Effector CD8-positive, alpha-beta T cell (primary cell): ENCODE data around the gene POC5.
"Not testable (repeated sequence)": the region's sequence is repeated elsewhere in the genome, so short reads cannot be mapped to it uniquely, and the experiment has no call there.

ENCODE experiments used
- DNase-seq: peaks from one replicate; lab custom pipeline; 2025; lab: John Stamatoyannopoulos, UW
- total RNA-seq, 4 experiments: gene quantifications; one replicate each; lab custom pipeline; 2026; lab: John Stamatoyannopoulos, UW

Gene POC5, protein sequence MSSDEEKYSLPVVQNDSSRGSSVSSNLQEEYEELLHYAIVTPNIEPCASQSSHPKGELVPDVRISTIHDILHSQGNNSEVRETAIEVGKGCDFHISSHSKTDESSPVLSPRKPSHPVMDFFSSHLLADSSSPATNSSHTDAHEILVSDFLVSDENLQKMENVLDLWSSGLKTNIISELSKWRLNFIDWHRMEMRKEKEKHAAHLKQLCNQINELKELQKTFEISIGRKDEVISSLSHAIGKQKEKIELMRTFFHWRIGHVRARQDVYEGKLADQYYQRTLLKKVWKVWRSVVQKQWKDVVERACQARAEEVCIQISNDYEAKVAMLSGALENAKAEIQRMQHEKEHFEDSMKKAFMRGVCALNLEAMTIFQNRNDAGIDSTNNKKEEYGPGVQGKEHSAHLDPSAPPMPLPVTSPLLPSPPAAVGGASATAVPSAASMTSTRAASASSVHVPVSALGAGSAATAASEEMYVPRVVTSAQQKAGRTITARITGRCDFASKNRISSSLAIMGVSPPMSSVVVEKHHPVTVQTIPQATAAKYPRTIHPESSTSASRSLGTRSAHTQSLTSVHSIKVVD
- 23.8 to 33.2 (median 25.8) reads per million in 4 experiments for total RNA-seq

DNA sequence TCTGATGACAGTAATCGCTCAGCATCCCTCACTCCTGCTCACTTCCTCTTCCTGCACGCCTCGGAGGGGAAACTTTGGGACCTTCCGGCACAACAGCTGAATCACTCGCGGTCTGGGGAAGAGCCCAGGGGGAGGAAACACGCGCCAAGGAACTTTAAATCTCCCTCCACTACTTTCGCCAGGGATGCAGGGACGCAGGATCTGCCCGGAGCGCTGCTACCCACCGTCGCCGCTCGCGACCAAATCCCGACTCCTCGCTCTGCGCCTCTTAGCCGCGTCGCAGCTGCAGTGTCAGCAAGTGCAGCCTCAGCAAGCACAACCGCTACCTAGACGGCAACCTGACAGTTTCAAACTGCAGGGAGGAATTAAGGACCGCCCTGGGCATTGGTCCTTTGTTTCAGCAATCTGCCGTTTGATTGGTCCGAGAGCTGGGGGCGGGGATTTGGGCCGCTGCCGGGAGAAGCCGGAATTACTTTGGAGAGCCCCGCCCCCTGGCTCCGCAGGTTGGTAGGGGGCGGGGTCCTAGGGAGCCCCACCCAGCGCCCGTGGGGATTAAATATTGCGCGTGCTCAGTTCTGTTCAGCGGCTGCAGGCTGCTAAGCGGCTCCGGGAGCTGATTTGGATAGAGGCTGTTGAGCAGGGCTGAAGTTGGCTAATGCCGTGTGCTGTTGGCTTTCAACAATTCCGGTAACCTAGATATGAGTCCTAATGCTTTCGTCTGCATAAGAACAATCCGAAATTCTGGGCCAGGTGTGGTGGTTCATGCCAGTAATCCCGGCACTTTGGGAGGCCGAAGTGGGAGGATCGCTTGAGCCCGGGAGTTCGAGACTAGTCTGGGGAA is at the start of gene POC5:
POC5 (minus strand) TSS at position 356 of the 841 bp plus-strand sequence. CDS start 4,500 bp downstream, outside the sequence.
- peak; percentile 98 for DNase-seq

DNA sequence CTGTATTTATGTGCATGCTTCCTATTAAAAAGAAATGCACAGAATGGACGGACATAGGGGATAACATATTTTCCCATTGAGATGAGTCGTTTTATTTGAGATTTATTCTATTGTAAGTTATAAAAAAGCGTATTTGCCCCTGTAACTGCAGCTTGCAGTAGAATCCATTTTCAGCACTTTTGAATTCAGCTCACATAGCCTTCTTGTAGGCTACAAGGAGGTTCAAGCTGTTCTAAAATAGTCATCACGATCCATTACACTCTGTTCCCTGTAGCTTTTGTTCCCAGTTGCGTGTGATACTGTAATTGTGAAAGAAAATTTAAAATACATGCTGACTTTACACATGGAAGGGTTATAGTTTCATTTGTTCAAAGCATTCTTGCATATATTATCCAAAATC is 40.9 kb upstream of the POC5 start:
- no peak for DNase-seq

GRCh38 chr5:75756981-75757380 is 39.7 kb upstream of the POC5 start:
- DNase-seq, result no peak

DNA sequence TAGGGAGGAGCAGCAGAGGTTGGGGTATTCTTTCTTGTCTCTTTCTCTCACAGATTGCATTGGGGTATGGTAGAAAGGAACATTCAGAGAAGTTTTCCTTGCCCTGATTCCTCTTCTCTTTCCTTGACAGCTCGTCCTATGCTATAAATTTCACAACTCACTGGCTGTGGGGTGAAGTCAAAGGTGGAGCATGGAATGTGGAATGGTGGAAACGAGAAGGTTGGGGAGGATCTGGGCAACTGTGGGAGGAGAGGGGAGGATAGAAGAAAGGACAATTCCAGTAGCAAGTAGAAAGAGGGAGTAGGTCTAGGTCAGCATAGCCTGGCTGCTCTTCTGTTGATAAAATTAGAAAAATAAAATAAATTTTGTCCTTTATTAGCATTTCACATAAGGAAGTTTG is 39.0 kb upstream of the POC5 start:
- no peak for DNase-seq

GRCh38 chr5:75753182-75753581 is 35.9 kb upstream of the POC5 start:
- DNase-seq, result no peak

DNA sequence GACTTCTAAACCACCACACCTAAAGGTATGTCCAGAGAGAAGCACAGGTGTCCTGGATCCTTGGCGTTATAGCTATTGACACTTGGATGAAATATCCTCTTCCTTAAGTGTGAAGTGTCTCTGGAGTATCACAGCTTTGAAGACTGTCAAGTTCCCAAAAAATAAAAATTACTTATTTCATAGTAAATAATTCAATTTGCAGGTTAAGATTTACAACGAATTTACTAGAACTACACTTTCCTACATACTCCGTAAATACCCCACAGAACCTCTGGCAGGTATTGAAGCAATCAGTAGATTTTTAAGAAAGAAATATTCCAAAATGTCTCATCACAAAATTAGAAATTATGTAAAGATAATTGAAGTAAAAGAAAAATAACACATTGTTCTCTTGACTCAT is 27.1 kb upstream of the POC5 start:
- no peak for DNase-seq

GRCh38 chr5:75736273-75736672 is 19.0 kb upstream of the POC5 start:
- DNase-seq, result no peak

GRCh38 chr5:75734913-75735789 is 17.9 kb upstream of the POC5 start:
- DNase-seq, result no peak

- no peak for DNase-seq
These were observed 16.5 kb upstream of the POC5 start for GRCh38 chr5:75733767-75734166.

DNA sequence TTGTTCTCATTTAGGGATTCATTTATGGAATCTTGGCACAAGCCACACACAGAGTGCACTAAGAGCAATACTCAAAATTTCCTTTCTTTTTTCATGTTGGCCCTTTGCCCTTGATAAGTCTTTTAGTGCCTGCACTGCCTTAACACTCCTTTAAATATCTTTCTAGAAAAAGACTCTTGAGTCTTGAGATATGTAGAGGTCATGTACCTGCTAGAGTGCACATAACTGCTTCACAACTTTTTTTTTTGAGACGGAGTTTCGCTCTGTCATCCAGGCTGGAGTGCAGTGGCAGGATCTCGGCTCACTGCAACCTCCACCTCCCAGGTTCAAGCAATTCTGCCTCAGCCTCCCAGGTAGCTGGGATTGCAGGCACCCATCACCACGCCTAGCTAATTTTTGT is 14.3 kb upstream of the POC5 start:
- DNase-seq, result not testable (repeated sequence)

GRCh38 chr5:75729321-75729720 is 12.1 kb upstream of the POC5 start:
- no peak for DNase-seq

GRCh38 chr5:75727931-75728330 is 10.7 kb upstream of the POC5 start:
- no peak for DNase-seq

DNA sequence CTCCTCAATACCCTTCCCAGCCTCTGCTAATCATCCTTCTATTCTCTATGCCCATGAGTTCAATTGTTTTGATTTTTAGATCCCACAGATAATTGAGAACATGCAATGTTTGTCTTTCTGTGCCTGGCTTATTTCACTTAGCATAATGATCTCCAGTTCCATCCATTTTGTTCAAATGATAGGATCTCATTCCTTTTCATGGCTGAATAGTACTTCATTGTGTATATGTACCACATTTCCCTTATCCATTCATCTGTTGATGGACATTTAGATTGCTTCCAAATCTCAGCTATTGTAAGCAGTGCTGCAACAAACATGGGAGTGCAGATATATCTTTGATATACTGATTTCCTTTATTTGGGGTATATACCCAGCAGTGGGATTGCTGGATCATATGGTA is 9.0 kb upstream of the POC5 start:
- DNase-seq, result not testable (repeated sequence)

GRCh38 chr5:75723378-75723777 is 6.1 kb upstream of the POC5 start:
- DNase-seq, result no peak

GRCh38 chr5:75721573-75721972 is 4.3 kb upstream of the POC5 start:
- no peak for DNase-seq

GRCh38 chr5:75720882-75721281 is 3.6 kb upstream of the POC5 start:
- no peak for DNase-seq

DNA sequence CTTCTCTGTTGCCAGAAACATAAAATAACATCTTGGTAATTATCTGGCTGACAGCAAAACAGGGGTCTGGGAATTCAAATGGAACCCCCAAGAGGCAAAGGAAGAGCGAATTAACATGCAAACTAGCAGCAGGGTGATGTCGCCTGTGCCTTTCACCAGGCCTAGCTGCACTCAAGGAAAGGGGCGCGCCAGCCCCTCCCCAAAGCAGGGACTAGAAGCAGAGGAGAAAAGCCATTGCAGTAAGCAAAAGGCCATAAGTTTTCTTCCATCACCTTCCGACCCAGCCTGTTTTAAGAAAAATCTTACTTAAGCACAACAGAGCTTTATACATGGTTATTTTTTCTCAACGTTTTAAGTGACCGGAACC is 539 bp downstream of the POC5 start:
- no peak for DNase-seq

- DNase-seq, result no peak
These were observed 5.1 kb downstream of the POC5 start for GRCh38 chr5:75712091-75712490.

DNA sequence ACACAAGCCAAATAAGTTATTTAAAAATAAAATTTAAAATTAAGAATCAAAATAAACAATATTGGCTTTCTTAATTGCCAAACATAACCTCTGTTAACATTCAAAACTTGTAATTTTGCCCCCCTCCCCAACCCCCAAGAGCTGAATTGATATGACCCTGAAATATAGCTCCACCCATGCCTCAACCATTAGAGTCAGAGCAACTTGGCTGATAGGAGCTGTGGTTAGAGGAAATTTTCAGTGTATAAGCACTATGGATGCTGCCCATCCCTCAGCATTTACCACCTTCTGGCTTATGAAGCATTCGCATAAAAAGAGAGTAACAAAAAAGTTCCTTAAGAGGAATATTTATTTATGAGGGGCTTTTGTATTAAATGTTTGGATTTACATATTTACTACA is 6.1 kb downstream of the POC5 start:
- DNase-seq, result no peak

GRCh38 chr5:75710637-75711036 is 6.6 kb downstream of the POC5 start:
- DNase-seq, result no peak

- DNase-seq, result no peak
These were observed 9.2 kb downstream of the POC5 start for GRCh38 chr5:75707911-75708509.
